GM19324 (cell line): ENCODE results near the gene LRP3.
A peak's percentile ranks its signal among the peaks of the same experiment; 100 is the strongest.

ENCODE experiments used
- ATAC-seq: cut with Tn5 transposase; IDR thresholded peaks from one replicate; pipeline ENCODE4 v1.9.1; 2021; ENCODE audit warnings: mild to moderate bottlenecking, moderate library complexity; ENCODE audit not compliant: unreplicated experiment, low FRiP score

The LRP3 gene

DNA sequence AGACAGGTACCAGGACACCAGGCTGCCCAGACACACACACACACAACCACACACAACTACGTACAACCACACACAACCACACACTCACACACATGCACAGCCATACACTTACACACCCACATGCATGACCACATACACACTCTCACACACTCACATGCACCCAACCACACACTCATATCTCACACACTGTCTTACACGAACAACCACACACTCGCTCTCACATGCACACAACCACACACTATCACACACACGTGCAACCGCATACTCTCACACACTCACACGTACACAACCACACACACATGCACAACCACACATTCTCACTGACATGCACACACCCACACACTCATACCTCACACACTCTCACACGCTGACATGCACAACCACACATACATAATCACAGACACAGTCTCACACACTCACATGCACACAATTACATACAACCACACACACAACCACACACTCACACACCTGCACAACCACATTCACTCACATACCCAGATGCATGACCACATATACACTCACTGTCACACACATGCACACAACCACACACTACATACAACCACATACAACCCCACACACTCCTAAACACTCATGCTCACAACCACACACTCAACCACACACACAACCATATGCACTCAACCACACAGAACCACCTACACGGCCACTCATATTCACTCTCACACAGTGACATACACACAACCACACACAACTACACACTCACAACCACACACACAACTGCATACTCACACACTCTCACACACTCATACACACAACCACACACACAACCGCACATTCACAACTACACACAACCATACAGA, 39.1 kb downstream of the LRP3 start:
- ATAC-seq: no peak

DNA sequence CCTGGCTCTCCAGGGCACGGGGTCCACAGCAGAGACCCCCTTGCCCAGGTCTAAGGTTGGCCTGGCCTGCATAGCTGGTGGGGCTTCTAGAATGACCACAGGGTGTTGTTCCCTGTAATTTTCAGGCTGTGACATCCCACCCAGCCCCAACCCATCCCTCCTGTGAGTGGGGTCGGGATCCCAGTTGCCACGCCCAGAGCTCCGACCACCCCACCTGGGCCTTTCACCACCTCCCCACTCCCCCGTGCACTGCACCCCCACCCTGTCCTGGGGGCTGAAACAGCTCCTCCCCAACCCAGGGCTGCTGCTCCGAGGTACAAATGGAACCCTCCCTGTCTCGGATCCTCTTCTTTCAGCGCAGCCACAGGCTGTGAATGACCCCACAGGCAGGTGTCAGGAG, 40.0 kb downstream of the LRP3 start:
- no peak for ATAC-seq

DNA sequence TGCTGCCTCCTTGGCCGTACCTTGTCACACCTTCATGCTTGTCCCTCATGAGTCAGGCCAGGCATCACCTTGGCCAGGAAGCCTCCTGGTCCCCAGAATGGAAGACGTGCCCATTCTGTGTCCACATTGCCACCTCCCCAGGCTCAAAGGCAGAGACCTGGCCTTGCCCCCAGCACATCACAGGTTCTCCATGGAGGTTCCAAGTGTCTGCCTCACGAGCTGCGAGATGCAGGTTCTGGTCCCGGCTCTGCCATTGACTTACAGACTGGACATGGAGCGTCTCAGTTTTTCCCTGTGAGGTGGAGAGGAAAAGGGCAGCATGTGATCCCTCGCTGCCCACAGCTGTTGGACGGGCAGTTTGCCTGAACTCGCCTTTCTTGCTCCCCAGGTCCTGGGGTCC, 40.6 kb downstream of the LRP3 start:
- no peak for ATAC-seq

DNA sequence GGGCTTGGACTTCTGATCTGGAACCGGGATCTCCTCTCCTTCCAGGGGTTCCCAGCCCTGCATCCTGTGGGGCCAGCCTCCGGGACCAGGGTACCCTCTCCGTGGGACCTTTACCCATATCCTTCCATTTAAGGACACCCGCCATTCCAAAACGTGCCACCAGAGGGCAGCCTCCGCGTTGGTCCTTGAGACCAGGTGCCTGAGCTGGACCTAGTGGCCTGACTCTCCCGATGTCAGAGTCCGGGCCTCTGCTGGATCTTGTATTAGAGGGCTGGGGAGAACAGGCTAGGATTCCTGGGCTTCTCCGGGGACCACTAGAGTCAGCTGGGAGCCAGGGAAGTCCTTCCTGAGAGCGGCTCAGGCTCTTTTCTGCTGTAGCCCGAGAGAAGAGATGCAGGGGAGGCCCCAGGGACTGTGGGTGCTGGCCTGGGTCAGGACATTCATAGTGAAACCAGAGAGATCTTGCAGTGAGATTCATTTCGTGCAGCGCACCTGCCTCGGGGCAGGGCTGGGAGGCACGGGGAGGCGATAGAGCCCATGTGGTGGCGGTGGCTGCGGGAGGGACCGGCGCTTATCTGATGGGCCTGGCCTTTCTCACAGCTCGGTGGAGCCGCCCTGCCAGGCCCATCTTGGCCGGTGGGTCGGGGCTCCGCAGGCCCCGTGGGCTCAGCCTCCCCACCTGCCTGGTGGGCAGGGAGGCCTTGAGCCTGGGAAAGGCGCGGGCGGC, 41.3 kb downstream of the LRP3 start:
- ATAC-seq: peak; percentile 58

DNA sequence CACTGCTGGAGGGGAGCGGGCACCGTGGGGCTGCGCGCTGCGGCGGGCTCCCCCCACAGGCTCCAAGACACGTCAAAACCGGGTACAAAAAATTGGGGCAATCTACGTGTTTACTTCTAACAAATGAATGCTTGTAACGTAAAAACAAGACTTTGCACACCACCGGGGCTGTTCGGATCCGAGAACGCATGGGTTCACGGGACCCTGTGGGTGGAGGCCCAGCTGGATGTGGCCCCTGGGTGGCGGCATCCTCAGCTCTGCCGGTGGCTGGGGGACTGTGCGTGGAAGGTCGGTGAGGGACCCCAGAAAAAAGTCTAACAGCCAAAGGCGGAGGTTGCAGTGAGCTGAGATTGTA, 41.8 kb downstream of the LRP3 start:
- ATAC-seq: no peak

DNA sequence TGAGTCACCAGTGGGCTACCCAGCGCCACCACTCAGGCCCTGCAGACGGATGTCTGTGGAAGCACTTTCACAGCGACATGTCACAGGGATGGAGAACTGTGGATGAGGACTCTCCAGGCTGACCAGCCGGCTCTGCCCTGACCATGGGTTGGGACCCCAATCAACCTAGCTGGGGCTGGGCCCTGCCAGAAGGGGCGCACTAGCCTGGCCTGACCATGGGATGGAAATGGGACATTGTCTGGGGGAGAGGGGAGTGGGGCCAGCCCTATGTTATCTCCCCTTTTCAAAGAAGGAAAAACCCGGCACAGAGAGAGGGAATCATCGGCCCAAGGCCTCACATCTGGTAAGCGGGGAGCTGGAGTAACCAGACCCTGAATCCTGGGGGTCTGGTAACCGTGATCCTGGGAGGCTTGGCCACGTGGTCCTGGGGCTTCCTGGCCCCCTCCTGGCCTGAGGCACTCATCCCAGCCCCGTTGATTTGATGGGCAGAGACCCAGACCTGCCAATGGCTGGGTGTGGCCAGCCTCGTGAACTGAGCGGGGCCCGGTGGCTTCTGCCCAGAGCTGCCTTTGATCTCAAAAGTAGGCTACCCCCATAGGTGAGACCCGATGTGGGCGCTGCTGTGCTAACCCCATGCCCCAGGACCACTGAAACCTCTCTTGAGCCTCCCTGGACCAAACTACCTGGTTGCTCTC, 42.7 kb downstream of the LRP3 start:
- no peak for ATAC-seq

DNA sequence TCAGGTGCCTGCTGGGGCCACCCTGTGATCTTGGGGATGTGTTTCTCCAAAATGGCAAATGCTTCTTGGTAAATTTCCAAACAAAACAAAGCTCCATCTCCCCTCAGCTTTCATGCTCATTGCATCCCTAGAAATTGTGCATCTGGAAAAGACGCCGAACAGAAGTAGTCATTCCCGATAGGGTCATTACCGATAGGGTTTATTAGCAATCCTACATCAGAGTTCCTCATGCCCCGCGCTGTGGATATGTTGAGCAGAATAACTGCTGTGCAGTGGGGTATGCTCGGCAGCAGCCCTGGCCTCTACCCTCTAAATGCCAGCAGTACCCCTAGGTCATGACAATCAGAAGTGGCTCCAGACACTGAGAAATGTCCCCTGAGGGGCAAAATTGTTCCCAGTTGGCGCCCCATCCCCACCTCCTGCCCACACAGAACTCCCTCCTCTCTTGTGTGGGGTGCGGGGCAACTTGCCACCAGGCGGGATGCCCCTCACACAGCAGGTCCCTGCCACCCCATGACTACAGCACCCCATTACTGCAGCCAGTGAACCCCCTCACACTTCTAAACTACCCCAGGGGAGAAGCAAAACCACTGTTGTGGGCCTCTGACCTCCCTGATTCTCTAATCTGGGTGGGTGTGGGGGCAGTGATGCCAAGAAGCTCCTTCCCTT, 44.5 kb downstream of the LRP3 start:
- ATAC-seq: no peak

DNA sequence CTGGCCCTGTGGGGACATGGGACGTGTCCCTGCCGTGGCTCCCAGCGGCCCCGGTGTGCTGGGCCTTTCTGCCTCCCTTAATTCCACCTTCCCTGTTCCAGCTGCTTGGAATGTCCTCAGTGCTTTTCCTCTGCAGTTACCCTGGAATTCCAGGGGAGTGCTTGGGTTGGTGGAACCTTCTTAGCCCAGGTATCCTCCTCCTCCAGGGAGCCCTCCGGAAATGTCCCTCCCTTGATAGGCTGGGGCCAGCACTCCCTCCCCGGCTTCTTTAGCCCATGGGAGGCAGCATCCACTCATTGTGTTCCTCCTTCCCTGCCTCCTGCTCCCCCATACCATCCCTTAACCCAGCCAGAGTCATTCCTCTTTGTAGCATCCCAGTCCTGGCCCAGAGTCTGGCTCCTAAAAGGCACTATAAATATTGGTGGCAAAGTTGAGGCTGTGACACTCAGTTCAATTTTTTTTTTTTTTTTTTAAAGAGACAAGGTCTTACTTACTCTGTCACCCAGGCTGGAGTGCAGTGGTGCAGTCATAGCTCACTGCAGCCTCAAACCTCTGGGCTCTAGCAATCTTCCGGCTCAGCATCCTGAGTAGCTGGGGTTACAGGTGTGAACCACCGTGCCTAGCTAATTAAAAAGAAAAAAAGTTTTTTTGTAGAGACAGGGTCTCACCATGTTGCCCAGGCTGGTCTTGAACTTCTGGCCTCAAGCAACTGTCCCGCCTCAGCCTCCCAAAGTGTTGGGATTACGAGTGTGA, 45.3 kb downstream of the LRP3 start:
- no peak for ATAC-seq

DNA sequence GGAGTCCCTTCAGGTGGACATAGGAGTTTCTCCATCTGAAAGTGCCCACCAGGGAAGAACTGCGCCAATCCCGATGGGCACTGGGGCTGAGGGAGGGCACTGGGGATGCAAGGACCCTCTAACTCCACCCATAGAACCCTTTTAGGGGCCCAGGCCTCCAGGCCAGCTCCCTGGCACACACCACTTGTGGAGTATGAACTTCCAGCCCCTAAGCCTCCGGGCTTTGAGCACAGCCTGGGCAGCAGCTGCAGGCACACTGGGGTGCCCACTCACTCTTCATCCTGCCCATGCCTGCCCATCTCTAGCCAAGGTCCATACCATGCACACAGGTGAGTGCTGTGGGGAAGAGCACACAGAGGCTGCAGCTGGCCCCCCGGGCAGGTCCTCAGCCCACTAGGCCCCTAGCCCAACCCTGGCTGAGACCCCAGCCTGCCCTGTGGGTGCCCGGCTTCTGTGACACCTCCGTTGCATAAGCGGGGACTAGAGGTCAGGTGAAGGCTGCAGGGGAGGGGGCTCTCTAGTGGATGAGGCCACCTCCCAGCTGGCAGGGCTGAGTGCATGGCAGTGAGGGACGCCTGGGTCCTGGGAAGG, 46.1 kb downstream of the LRP3 start:
- ATAC-seq: no peak

DNA sequence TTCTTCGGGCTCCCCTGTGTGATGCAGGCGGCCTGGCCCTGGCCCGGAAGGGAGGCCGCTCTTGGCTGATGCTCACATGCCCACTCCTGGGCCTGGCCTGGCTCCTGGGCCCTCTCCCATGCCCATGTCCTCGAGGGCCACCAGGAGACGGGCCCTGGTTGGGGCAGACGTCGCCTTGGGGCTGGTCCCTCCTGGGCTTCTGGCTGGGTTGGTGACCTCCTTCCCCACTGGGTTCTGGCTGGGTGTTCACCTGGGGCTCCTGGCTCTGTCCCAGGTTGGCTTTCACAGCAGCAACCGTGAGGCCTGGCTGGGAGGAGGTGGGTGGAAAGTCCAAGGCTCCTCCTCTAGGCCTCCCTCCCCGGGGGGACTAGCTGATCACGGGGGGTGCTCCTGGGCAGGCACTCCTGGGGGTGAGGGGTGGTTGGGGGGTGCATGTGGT, 47.0 kb downstream of the LRP3 start:
- ATAC-seq: no peak

DNA sequence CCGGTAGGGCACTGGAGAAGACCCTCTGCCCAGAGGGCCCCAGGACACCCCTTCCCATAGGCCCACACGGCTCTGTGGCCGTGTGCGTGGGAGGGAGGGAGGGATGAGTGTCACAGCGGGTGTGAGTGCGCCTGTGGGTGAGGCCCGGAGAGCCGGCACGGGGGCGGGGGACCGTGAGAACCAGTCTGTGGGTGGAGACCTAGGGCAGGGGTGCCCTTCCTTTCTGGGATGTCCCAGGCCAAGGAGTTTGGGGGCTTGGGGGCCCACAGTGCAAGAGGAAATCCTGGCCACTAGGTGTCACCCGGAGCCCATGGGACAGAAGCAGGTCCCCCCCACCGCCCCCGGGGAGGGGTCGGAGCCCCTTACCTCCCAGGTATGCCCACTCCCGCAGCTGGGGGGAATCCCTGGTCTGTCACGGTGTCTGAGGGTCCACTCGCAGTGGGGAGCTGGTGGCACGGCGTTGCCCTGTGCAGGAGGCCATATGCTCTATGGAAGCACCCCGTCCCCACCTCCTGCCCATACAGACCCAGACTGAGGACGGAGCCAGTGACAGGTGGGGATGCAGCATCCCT, 47.5 kb downstream of the LRP3 start:
- no peak for ATAC-seq

DNA sequence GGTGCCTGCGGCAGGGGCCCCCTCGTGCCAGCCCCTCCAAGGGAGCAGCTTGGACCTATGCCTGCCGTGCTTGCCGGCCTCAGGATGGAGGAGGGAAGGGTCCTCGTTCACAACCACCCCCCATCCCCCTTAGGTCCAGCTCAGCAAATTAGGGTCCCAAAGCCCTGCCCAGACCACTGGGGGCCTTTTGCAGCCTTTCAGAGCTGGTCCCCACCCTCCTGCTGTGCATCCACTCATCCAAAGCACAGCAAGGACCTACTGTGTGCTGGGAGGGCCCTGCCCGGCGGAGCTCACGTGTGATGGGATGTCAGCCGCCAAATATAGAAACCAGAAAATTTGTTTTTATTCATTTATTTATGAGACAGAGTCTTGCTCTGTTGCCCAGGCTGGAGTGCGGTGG, 48.0 kb downstream of the LRP3 start:
- no peak for ATAC-seq

DNA sequence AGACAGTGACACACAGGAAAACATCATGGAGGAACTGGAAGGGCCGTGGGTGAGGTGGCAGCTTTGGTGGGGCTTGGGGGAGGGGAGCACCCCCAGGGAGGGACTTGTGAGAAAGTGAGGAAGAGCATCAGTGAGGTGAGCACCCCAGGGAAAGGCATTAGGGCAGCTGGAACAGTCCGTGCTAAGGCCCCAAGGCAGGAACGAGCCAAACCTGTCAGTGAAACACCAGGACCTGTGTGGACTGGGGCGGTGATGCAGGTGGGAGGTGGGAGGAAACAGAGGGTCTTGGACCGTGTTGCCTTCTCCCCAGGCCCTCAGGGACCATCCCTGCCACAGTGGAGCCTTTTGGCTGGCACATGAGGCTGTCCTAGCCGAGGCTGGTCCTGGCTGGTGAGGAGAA, 48.8 kb downstream of the LRP3 start:
- no peak for ATAC-seq

DNA sequence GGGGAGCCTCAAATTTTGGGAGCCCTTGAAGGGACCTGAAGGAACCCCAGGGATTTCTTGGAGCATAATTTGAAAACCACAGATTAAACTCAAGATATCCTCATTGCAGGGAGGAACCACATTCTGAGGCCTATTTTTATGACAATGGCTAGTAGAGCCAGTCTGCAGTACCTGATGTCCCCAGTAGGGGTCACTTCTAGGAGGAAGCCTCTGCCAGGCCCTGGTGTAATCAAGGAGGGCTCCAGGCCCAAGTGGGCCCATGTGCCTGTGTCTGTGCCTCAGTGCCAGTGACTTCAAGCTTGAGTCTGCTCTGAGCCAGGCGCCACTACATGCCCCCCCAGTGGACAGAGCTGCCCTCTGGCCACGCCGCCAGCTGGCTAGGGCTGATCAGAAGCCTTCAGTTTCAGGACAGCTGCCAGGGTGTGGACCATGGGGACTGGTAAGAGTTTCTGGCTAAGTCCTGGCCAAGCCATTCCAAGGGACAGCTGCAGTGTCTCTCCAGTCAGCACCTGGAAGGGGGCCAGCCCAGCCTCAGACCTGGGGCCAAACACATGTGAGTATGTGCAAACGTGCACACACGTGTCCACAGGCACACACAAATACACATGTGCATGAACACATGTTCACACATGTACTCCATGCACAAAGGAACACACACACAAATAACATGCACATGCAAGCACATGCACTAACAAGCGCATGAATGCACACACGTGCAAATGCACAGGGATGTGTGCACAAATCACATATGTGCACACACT, 52.0 kb downstream of the LRP3 start:
- no peak for ATAC-seq

DNA sequence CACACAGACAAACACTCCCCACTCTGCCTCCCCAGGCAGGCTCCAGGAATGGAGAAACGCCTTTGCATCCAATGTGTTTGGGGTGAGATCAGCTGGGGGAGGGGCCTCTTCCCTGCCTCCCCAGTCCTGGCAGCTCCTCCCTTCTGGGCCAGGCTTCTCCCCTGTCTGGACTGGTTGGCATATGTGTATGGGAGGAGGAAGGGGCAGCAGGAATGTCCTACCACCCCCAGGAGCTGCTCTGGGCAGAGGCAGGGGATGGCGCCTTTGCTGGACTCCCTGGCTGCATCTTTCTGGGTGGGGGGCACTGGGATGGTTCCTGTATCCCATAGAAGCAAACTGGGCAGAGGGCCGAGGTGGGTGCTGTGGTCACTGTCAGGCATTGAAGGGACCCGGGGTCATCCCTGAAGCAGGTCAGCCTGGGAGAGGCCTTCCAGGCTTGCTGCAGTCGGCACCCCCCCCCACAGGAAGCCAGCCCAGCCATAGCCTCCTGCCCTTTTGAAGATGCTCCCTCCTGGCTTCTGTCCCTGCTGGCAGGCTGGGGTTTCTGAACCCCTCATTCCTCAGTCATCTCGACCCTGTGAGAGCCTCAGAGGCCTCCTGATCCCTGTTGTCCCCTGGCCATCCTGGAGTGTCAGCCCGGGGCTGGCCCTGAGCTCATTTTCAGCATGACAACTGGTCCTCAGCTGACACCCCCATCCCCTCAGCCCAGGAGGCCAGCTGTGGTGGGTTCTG, 52.7 kb downstream of the LRP3 start:
- ATAC-seq: no peak

DNA sequence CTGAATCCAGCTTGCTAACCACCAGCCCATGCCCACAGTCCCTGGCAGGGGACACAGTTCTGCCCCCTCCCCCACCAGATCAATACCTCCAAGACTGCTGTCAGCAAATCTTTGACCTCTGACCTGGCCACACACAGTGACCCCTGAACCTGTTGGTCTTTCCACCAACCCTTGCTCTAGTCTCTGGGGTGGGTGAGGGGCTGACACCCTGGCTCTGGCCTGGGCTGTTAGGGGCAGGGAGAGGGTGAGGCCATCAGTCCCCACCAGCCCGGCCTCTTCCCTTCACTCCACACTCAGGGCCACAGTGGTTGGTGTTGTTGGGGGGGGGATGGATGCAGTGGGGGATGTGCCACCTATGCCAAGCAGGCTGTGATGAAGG, 53.3 kb downstream of the LRP3 start:
- ATAC-seq: no peak

DNA sequence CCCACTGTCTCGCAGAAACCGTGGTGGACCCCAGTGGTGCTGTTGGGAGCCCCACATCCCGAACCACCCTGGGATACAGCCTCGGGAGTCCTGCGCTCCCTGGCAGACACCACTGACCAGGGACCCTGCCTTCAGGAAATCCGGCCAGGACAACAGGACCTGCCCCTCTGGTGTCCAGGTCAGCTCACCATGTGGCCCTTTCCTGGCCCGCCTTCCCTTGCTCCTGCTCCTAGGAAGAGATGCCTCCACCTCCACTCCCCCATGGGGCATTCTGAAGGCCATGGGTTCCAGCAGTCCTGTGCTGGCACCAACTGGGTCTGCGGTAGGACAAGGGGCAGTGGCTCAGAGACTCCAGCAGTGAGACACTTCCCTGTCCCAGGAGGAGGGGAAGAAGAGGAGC, 54.0 kb downstream of the LRP3 start:
- ATAC-seq: no peak

DNA sequence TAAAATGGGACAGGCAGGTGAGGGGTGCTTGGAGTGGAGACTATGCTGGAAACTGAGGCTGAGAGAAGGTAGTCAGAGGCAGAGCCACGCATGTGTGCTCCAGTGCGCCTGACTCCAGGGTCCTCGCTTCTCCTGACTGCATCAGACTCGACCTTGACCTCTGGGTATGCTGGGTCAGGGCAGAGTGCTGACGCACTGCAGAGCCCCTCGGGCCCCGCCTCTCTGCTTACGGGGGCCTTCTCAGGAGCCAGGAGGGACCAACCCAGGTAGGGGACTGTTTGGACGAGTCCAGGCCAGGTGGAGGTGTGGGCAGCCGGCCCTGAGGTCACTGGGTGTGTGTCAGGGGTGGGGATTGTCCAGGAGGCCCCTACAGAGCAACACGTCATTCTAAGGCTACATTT, 54.4 kb downstream of the LRP3 start:
- no peak for ATAC-seq
